Muscle layer of colon (tissue), 2 donors: ENCODE measurements around the gene CLEC11A.
"Not testable (repeated sequence)": the region's sequence is repeated elsewhere in the genome, so short reads cannot be mapped to it uniquely, and the experiment has no call there.

Source experiments
- H3K27ac ChIP-seq: one replicate; pipeline ENCODE4 v1.7.0; 2013; ENCODE audit warnings: low read depth, mild to moderate bottlenecking, low read length, moderate library complexity
- H3K27me3 ChIP-seq, 2 donors: one replicate each; pipeline ENCODE4 v1.7.0; 2013; ENCODE audit warnings: low read length in 2 of 2, mild to moderate bottlenecking in 2 of 2; ENCODE audit not compliant: insufficient read depth in 2 of 2, control insufficient read depth in 1 of 2
- H3K36me3 ChIP-seq: one replicate; pipeline ENCODE4 v1.7.0; 2013; ENCODE audit warnings: mild to moderate bottlenecking, low read length; ENCODE audit not compliant: insufficient read depth
- H3K4me1 ChIP-seq: one replicate; pipeline ENCODE4 v1.7.0; 2013; ENCODE audit warnings: mild to moderate bottlenecking, low read length; ENCODE audit not compliant: insufficient read depth
- H3K4me3 ChIP-seq, 2 donors: one replicate each; pipeline ENCODE4 v1.7.0; 2013; ENCODE audit warnings: low read length in 2 of 2, low read depth in 1 of 2, mild to moderate bottlenecking in 1 of 2, moderate library complexity in 1 of 2
- H3K9ac ChIP-seq: one replicate; pipeline ENCODE4 v1.7.0; 2013; ENCODE audit warnings: low read length
- H3K9me3 ChIP-seq: one replicate; pipeline ENCODE4 v1.7.0; 2013; ENCODE audit warnings: mild to moderate bottlenecking, low read length
- donor health status: abdominal sarcoma.
- donor health status: Adenocarcinoma of cecum.

Gene CLEC11A

DNA sequence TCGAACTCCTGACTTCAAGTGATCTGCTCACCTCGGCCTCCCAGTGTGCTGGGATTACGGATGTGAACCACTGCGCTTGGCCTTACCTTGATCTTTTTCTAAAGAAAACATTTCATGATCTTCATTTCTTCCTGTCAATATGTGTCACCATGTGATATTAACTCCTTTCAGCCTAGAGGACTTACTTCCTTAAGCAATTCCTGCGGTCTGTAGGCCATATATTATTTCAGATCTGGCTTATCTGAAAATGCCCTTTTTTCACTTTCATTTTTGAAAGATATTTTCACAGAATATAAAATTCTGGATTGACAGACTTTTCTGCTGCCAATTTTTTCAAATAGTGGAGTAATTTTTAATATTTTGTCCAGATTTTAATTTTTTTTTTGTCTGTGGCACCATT is 45.1 kb downstream of the CLEC11A start:
- peaks cover 0 to 7% of the 10 kb centered on the region in 2 donors for H3K27me3 ChIP-seq

GRCh38 chr19:50770164-50770563 is 47.0 kb downstream of the CLEC11A start, which contains the start of gene GPR32:
TSS of gene GPR32 (plus strand) at chr19:50770464. CDS start at chr19:50770601, 137 bp downstream.
- H3K9ac ChIP-seq, H3K4me1 ChIP-seq, H3K4me3 ChIP-seq, H3K36me3 ChIP-seq, H3K27ac ChIP-seq, H3K9me3 ChIP-seq: not testable (repeated sequence)
- H3K27me3 ChIP-seq, result peaks cover 0 to 10% of the 10 kb centered on the region in 2 donors

More for the DNA sequence above, 45.1 kb downstream of the CLEC11A start:
- Histone ChIP-seq H3K9me3 (peaks cover 4% of the 10 kb centered on the region), H3K9ac (no peak overlapping the region), H3K36me3 (no peaks in the 10 kb centered on the region), H3K27ac (no peak overlapping the region), H3K4me3 (no peak overlapping the region), H3K4me1 (no peaks in the 10 kb centered on the region)

DNA sequence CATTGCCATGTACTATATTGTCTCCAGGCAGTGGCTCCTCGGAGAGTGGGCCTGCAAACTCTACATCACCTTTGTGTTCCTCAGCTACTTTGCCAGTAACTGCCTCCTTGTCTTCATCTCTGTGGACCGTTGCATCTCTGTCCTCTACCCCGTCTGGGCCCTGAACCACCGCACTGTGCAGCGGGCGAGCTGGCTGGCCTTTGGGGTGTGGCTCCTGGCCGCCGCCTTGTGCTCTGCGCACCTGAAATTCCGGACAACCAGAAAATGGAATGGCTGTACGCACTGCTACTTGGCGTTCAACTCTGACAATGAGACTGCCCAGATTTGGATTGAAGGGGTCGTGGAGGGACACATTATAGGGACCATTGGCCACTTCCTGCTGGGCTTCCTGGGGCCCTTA is 47.7 kb downstream of the CLEC11A start:
- no peak overlapping the region for H3K9ac ChIP-seq
- peaks cover 0 to 10% of the 10 kb centered on the region in 2 donors for H3K27me3 ChIP-seq
- no peak overlapping the region for H3K4me3 ChIP-seq
- H3K9me3 ChIP-seq, result peaks cover 4% of the 10 kb centered on the region
- no peaks in the 10 kb centered on the region for H3K4me1 ChIP-seq
- H3K27ac ChIP-seq, result no peak overlapping the region
- no peaks in the 10 kb centered on the region for H3K36me3 ChIP-seq

- peaks cover 3 to 14% of the 10 kb centered on the region in 2 donors for H3K27me3 ChIP-seq
Measured at GRCh38 chr19:50772476-50772875, 49.3 kb downstream of the CLEC11A start.

GRCh38 chr19:50772912-50773311 is 49.7 kb downstream of the CLEC11A start:
- H3K9ac ChIP-seq, H3K36me3 ChIP-seq, H3K27ac ChIP-seq, H3K4me1 ChIP-seq, H3K4me3 ChIP-seq, H3K9me3 ChIP-seq: not testable (repeated sequence)
- peaks cover 5 to 18% of the 10 kb centered on the region in 2 donors for H3K27me3 ChIP-seq

More at GRCh38 chr19:50772476-50772875, 49.3 kb downstream of the CLEC11A start:
- Histone ChIP-seq H3K9me3 (peaks cover 4% of the 10 kb centered on the region), H3K4me3 (no peak overlapping the region), H3K27ac (no peak overlapping the region), H3K36me3 (no peaks in the 10 kb centered on the region), H3K9ac (no peak overlapping the region), H3K4me1 (no peaks in the 10 kb centered on the region)

GRCh38 chr19:50773454-50773853 is 50.3 kb downstream of the CLEC11A start:
- H3K27ac ChIP-seq, H3K4me3 ChIP-seq, H3K36me3 ChIP-seq, H3K4me1 ChIP-seq, H3K9ac ChIP-seq, H3K9me3 ChIP-seq: not testable (repeated sequence)
- peaks cover 9 to 23% of the 10 kb centered on the region in 2 donors for H3K27me3 ChIP-seq
